Measurements from ENCODE around the gene NAXD. TPM values are rescaled to one million over a fixed set of nuclear protein-coding genes. Genes with fewer than 3 reads are reported as not detected.

The NAXD gene
- total RNA-seq, 2 donors from 2014 or later: 16.8 to 17.4 TPM

DNA sequence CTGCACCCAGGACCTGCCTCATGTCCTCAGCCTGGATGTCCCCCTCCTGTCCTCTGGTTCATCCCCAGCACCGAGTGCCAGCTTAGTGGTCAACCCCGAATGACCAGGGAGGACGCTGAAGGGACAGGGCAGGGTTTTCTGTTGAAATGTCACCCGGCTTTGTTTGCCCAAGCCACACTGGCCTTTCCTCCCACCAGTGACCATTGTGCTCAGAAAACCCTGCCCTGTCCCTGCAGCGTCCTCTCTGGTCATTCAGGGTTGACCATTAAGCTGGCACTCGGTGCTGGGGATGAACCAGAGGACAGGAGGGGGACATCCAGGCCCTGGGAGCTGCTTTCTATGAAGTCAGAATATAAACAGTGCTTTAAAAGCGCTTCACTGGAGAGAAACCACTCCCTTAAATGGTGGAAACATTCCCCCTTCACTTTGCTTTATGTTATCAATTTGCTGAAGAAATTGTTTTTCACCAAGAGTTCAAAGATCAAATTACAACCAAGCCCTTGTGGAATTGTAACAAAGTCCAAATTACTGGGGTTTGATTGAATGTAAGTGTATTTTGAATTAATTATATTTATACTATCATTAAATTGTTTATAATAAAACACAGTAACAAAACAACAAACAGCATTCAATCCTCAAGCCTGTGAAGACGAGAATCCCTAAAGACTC is 69.2 kb downstream of the NAXD start:
- DNase-seq (ENCODE audit: low spot score): no peak
- TF ChIP-seq, protein P1, sequence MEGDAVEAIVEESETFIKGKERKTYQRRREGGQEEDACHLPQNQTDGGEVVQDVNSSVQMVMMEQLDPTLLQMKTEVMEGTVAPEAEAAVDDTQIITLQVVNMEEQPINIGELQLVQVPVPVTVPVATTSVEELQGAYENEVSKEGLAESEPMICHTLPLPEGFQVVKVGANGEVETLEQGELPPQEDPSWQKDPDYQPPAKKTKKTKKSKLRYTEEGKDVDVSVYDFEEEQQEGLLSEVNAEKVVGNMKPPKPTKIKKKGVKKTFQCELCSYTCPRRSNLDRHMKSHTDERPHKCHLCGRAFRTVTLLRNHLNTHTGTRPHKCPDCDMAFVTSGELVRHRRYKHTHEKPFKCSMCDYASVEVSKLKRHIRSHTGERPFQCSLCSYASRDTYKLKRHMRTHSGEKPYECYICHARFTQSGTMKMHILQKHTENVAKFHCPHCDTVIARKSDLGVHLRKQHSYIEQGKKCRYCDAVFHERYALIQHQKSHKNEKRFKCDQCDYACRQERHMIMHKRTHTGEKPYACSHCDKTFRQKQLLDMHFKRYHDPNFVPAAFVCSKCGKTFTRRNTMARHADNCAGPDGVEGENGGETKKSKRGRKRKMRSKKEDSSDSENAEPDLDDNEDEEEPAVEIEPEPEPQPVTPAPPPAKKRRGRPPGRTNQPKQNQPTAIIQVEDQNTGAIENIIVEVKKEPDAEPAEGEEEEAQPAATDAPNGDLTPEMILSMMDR (IDR thresholded peaks at IDR 0.05): no peak
- H3K27ac ChIP-seq: no peak overlapping the region
- H3K4me1 ChIP-seq: no peaks in the 10 kb centered on the region
- peaks cover 62% of the 10 kb centered on the region for H3K36me3 ChIP-seq
- no peaks in the 10 kb centered on the region for H3K9me3 ChIP-seq
- H3K27me3 ChIP-seq: no peaks in the 10 kb centered on the region
- no peak overlapping the region for H3K4me3 ChIP-seq

DNA sequence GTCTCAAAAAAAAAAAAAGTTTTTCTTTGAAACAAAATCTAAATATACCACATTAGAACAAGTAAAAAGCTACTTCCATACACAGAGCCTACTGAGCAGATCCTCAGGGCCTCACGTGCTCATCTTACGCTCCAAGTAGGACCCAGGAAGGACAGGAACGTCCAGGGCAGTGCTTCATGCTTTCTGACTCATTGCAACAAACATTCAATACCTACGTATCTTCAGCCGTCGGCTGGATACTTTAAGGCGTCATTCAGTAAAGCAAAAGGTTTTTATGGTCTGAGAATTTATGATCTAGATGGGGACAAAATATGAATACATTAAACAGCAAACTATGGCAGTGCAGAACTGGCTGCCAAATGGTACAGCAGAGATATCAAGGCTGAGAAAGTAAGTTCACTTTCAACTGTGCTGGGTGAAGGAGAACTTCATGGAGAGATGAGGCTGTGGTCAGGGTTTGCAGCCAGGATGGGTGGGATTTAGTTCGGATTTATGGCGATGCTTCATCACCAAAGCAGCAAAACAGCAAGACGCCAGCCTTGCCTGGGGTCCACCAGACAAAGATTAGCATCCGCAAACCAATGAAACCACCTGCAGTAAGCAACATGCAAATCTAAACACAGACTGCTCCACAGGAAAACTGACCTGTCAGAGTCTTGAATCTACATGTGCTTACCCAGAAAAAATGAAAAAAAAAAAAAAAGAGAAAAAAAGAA is 70.1 kb downstream of the NAXD start:
- TF ChIP-seq, protein P1 (IDR thresholded peaks at IDR 0.05): no peak
- Histone ChIP-seq H3K36me3 (peaks cover 65% of the 10 kb centered on the region), H3K4me3 (no peak overlapping the region), H3K27me3 (no peaks in the 10 kb centered on the region), H3K9me3 (no peaks in the 10 kb centered on the region), H3K27ac (no peak overlapping the region), H3K4me1 (no peaks in the 10 kb centered on the region)
- no peak for DNase-seq (ENCODE audit: low spot score)

DNA sequence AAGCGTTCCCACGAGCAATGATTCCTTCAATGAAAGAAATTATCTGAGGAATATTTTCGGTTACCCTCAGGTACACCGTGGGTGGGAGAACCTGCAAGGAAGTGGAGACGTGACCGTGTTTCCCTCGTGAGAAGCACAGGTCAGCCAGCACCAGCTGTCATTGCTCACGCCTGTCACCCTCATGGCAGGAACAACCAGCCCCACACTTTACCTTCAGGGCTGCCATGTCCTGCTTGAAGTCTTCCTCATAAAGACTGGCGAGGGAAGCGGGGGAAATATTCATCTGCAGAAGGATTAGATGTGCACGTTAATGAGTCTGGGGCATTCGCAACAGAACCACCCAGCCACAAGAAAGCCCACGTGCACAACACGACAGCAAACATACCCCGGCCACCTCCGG is 72.4 kb downstream of the NAXD start:
- no peak for DNase-seq (ENCODE audit: low spot score)
- no peak overlapping the region for H3K4me3 ChIP-seq
- H3K36me3 ChIP-seq: peaks cover 60% of the 10 kb centered on the region
- no peaks in the 10 kb centered on the region for H3K4me1 ChIP-seq
- TF ChIP-seq, protein P1 (IDR thresholded peaks at IDR 0.05): no peak
- no peaks in the 10 kb centered on the region for H3K27me3 ChIP-seq
- no peaks in the 10 kb centered on the region for H3K9me3 ChIP-seq
- H3K27ac ChIP-seq: no peak overlapping the region

DNA sequence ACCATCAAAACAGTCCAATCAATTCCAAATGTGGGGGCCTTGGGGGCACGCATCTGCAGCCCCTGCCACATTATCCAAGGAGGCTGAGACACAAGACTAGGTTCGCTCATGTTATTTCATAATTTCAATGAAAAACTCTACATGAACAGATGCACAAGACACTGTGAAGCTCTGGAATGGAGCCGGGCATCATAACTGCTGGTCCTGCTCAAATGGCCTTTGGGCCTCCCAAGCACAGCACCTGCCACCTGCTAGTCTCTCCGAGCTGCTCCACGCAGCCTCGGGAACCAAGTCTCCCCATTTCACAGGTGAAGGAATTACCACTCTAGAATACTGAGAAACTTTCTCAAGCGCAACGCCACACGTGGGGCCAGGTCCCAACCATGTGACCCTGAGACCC is 73.7 kb downstream of the NAXD start:
- H3K9me3 ChIP-seq: no peaks in the 10 kb centered on the region
- H3K4me1 ChIP-seq: no peaks in the 10 kb centered on the region
- TF ChIP-seq, protein P1 (IDR thresholded peaks at IDR 0.05): no peak
- peaks cover 47% of the 10 kb centered on the region for H3K36me3 ChIP-seq
- H3K27me3 ChIP-seq: no peaks in the 10 kb centered on the region
- H3K27ac ChIP-seq: no peak overlapping the region
- no peak for DNase-seq (ENCODE audit: low spot score)
- H3K4me3 ChIP-seq: no peak overlapping the region

Other genes with a start within 250 kb of the NAXD start
- gene RAB20, start 53.8 kb upstream of the NAXD start, total RNA-seq: 10 to 100 TPM; 10.8 to 15.7 TPM
- 10 to 100 TPM; 28.5 to 30.7 TPM for gene CARS2, start 90.6 kb downstream of the NAXD start, total RNA-seq
- 1 to 10 TPM; 8.2 to 9.0 TPM for gene ING1, start 98.2 kb downstream of the NAXD start, total RNA-seq

Data from right atrium auricular region (tissue), 2 donors.